GM23338 (cell line): Measurements from ENCODE around the gene PACRGL. TPM values are rescaled to one million over a fixed set of nuclear protein-coding genes. Genes with fewer than 3 reads are reported as not detected.

Experiments used
- ATAC-seq: fragments of 200-7000 bp; cut with Tn5 transposase; 3 replicates; pipeline ENCODE4 v1.9.1; 2020
- DNase-seq: peaks from one replicate; pipeline ENCODE4 v3.0.0-alpha.2; 2015; ENCODE audit warnings: low spot score
- H2AFZ ChIP-seq: fragments of 200-600 bp; sonication (generic); 2 replicates; pipeline ENCODE4 v1.8.0; 2016; ENCODE audit warnings: antibody characterized with exemption, mild to moderate bottlenecking, moderate library complexity
- H3F3A ChIP-seq: fragments of 200-600 bp; sonication (generic); replicated peaks from 2 replicates; pipeline ENCODE4 v1.8.0; 2017; ENCODE audit warnings: antibody characterized with exemption, mixed run types, low read depth
- H3K27ac ChIP-seq: fragments of 200-600 bp; sonication (generic); 2 replicates; pipeline ENCODE4 v1.6.1; 2016; ENCODE audit warnings: low read depth
- H3K27me3 ChIP-seq: fragments of 200-600 bp; sonication (generic); 2 replicates; pipeline ENCODE4 v1.8.0; 2016; ENCODE audit warnings: mild to moderate bottlenecking, mixed run types, moderate library complexity; ENCODE audit not compliant: insufficient read depth
- H3K36me3 ChIP-seq: fragments of 200-600 bp; sonication (generic); 2 replicates; pipeline ENCODE4 v1.8.0; 2016; ENCODE audit warnings: mild to moderate bottlenecking; ENCODE audit not compliant: insufficient read depth
- H3K4me1 ChIP-seq: fragments of 200-600 bp; sonication (generic); 2 replicates; pipeline ENCODE4 v1.8.0; 2016; ENCODE audit warnings: mild to moderate bottlenecking, moderate library complexity; ENCODE audit not compliant: insufficient read depth
- H3K4me2 ChIP-seq: fragments of 200-600 bp; sonication (generic); 2 replicates; pipeline ENCODE4 v1.7.1; 2017; ENCODE audit warnings: mixed run types
- H3K4me3 ChIP-seq: fragments of 200-600 bp; sonication (generic); 2 replicates; pipeline ENCODE4 v1.6.1; 2016; ENCODE audit warnings: mixed run types
- H3K79me2 ChIP-seq: fragments of 200-600 bp; sonication (generic); replicated peaks from 2 replicates; pipeline ENCODE4 v1.8.0; 2017; ENCODE audit warnings: mild to moderate bottlenecking; ENCODE audit not compliant: insufficient read depth
- H3K9me2 ChIP-seq: fragments of 200-600 bp; sonication (generic); 2 replicates; pipeline ENCODE4 v1.8.0; 2017; ENCODE audit not compliant: insufficient read depth
- H4K20me1 ChIP-seq: fragments of 200-600 bp; sonication (generic); replicated peaks from 2 replicates; pipeline ENCODE4 v1.8.0; 2017; ENCODE audit warnings: mild to moderate bottlenecking; ENCODE audit not compliant: insufficient read depth
- H3K27ac Mint-ChIP-seq: 2 replicates; pipeline ENCODE4 v1.8.0; 2020; ENCODE audit warnings: inconsistent platforms, mild to moderate bottlenecking, moderate library complexity, mixed read lengths
- H3K27me3 Mint-ChIP-seq: 3 replicates; pipeline ENCODE4 v1.8.0; 2022; ENCODE audit warnings: low read depth, mild to moderate bottlenecking, moderate library complexity, mixed read lengths, inconsistent platforms; ENCODE audit not compliant: insufficient read depth, poor library complexity
- H3K36me3 Mint-ChIP-seq: 3 replicates; pipeline ENCODE4 v1.8.0; 2021; ENCODE audit warnings: low read depth, mild to moderate bottlenecking, inconsistent platforms, moderate library complexity, mixed read lengths
- H3K4me1 Mint-ChIP-seq: 3 replicates; pipeline ENCODE4 v1.8.0; 2020; ENCODE audit warnings: mild to moderate bottlenecking, inconsistent platforms, mixed read lengths
- H3K4me3 Mint-ChIP-seq: 3 replicates; pipeline ENCODE4 v1.8.0; 2021; ENCODE audit warnings: moderate library complexity, mild to moderate bottlenecking, inconsistent platforms, mixed read lengths
- H3K9me3 Mint-ChIP-seq: 3 replicates; pipeline ENCODE4 v1.8.0; 2020; ENCODE audit warnings: moderate library complexity, mild to moderate bottlenecking, inconsistent platforms, mixed read lengths
- NANOG ChIP-seq: IDR thresholded peaks from 2 replicates; pipeline ENCODE4 v1.6.1; 2016; ENCODE audit warnings: antibody characterized with exemption, borderline replicate concordance
- POLR2AphosphoS5 ChIP-seq: IDR thresholded peaks from 2 replicates; pipeline ENCODE4 v1.6.1; 2016; ENCODE audit warnings: antibody characterized with exemption, low read depth
- ZNF331 ChIP-seq: fragments of 250-450 bp; sonication (Bioruptor Pico); IDR thresholded peaks from 2 replicates; pipeline ENCODE4 v1.5.0; 2020; ENCODE audit warnings: low read depth, mild to moderate bottlenecking, moderate library complexity
- ZNF462 ChIP-seq: fragments of 250-450 bp; sonication (Bioruptor Pico); IDR thresholded peaks from 2 replicates; pipeline ENCODE4 v1.5.0; 2020; ENCODE audit warnings: mild to moderate bottlenecking, moderate library complexity
- polyA plus RNA-seq: library from polyadenylated mRNA; unstranded; fragments of >200 nt; fragmentation: Nextera tagmentation; extraction: Ambion mirVana; gene quantifications from 2 replicates; pipeline ENCODE4 v1.2.1, GENCODE V29; 2016
- total RNA-seq: library from RNA; depleted of rRNA; stranded (reverse); fragments of >200 nt; shearing (Covaris generic); gene quantifications from 2 replicates; pipeline ENCODE4 v1.2.3, GENCODE V29; 2014
- TF ChIP-seq, protein P1 (sequence below): IDR thresholded peaks from one replicate; pipeline ENCODE4 v1.6.1; 2018; ENCODE audit warnings: antibody characterized with exemption; ENCODE audit not compliant: unreplicated experiment

The PACRGL gene
- total and polyA plus RNA-seq, 2 experiments from 2014 or later: 4.8 to 15.8 TPM

DNA sequence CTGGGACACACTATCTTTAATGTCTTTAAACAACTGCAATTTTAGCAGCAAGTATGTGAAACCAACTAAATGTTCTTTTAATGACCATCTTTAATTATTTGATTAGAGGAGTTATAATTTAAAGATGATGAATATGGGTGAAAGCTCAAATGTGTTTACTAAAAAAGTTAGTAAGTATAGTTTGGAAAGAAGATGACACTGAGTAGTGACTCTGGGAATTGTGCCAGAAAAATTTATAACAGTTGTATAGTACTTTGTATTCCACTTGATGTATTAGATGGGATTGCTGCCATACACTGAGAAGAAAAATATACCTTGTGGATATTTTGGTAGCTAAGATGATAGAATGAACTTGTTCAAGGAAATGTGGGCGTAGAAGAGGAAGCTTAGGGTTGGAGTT lies 19.5 kb upstream of the PACRGL start:
- Histone ChIP-seq H3K79me2 (no peaks in the 10 kb centered on the region), H3K4me3 (no peak overlapping the region), H3K4me1 (peaks cover 12% of the 10 kb centered on the region; the same call in 1 of the 2 replicates), H3K27me3 (no peaks in the 10 kb centered on the region), H3K36me3 (no peaks in the 10 kb centered on the region), H4K20me1 (no peaks in the 10 kb centered on the region), H3K27ac (no peak overlapping the region), H2AFZ (no peak overlapping the region), H3K9me2 (no peaks in the 10 kb centered on the region), H3K4me2 (no peak overlapping the region), H3F3A (no peaks in the 10 kb centered on the region)
- no peak for ATAC-seq
- TF ChIP-seq POLR2AphosphoS5 (no peak), NANOG (no peak), ZNF331 (no peak)
- DNase-seq: no peak
- H3K9me3 Mint-ChIP-seq: 0 out of 3 replicates have a peak, but pooled peaks cover 4% of the 10 kb centered on the region
- H3K4me3 Mint-ChIP-seq: no peak overlapping the region
- no peak overlapping the region for H3K27ac Mint-ChIP-seq
- H3K36me3 Mint-ChIP-seq: peaks cover 6% of the 10 kb centered on the region; the same call in 1 of the 3 replicates
- H3K27me3 Mint-ChIP-seq: no peaks in the 10 kb centered on the region
- H3K4me1 Mint-ChIP-seq: peaks cover 16% of the 10 kb centered on the region

GRCh38 chr4:20681271-20681670 lies 19.0 kb upstream of the PACRGL start:
- DNase-seq (no peak), ATAC-seq (no peak)
- no peaks in the 10 kb centered on the region for H3K36me3 ChIP-seq
- TF ChIP-seq ZNF331: no peak
- TF ChIP-seq, protein P1, sequence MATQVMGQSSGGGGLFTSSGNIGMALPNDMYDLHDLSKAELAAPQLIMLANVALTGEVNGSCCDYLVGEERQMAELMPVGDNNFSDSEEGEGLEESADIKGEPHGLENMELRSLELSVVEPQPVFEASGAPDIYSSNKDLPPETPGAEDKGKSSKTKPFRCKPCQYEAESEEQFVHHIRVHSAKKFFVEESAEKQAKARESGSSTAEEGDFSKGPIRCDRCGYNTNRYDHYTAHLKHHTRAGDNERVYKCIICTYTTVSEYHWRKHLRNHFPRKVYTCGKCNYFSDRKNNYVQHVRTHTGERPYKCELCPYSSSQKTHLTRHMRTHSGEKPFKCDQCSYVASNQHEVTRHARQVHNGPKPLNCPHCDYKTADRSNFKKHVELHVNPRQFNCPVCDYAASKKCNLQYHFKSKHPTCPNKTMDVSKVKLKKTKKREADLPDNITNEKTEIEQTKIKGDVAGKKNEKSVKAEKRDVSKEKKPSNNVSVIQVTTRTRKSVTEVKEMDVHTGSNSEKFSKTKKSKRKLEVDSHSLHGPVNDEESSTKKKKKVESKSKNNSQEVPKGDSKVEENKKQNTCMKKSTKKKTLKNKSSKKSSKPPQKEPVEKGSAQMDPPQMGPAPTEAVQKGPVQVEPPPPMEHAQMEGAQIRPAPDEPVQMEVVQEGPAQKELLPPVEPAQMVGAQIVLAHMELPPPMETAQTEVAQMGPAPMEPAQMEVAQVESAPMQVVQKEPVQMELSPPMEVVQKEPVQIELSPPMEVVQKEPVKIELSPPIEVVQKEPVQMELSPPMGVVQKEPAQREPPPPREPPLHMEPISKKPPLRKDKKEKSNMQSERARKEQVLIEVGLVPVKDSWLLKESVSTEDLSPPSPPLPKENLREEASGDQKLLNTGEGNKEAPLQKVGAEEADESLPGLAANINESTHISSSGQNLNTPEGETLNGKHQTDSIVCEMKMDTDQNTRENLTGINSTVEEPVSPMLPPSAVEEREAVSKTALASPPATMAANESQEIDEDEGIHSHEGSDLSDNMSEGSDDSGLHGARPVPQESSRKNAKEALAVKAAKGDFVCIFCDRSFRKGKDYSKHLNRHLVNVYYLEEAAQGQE: no peak
- Mint-ChIP-seq H3K4me3 (no peak overlapping the region), H3K27ac (no peak overlapping the region), H3K36me3 (peaks cover 6% of the 10 kb centered on the region; the same call in 1 of the 3 replicates), H3K9me3 (0 out of 3 replicates have a peak, but pooled peaks cover 4% of the 10 kb centered on the region), H3K27me3 (no peaks in the 10 kb centered on the region), H3K4me1 (peaks cover 16% of the 10 kb centered on the region)
- H3K4me3 ChIP-seq: no peak overlapping the region
- no peaks in the 10 kb centered on the region for H3F3A ChIP-seq
- no peak overlapping the region for H3K27ac ChIP-seq
- H3K27me3 ChIP-seq: no peaks in the 10 kb centered on the region
- no peaks in the 10 kb centered on the region for H3K79me2 ChIP-seq
- no peak overlapping the region for H3K4me2 ChIP-seq
- no peaks in the 10 kb centered on the region for H3K9me2 ChIP-seq
- H4K20me1 ChIP-seq: no peaks in the 10 kb centered on the region
- H2AFZ ChIP-seq: no peak overlapping the region
- H3K4me1 ChIP-seq: peaks cover 12% of the 10 kb centered on the region; the same call in 1 of the 2 replicates

- H3K4me2 ChIP-seq: no peak overlapping the region
- Mint-ChIP-seq H3K27ac (no peak overlapping the region), H3K4me1 (peaks cover 4% of the 10 kb centered on the region), H3K36me3 (peaks cover 1% of the 10 kb centered on the region; the same call in 1 of the 3 replicates), H3K27me3 (no peaks in the 10 kb centered on the region), H3K4me3 (no peak overlapping the region), H3K9me3 (0 out of 3 replicates have a peak, but pooled peaks cover 3% of the 10 kb centered on the region)
- H3K9me2 ChIP-seq: no peaks in the 10 kb centered on the region
- H3K36me3 ChIP-seq: no peaks in the 10 kb centered on the region
- H3K4me3 ChIP-seq: no peak overlapping the region
- H3K4me1 ChIP-seq: no peaks in the 10 kb centered on the region; the same call in 1 of the 2 replicates
- H4K20me1 ChIP-seq: no peaks in the 10 kb centered on the region
- ATAC-seq: no peak
- no peaks in the 10 kb centered on the region for H3F3A ChIP-seq
- H3K27ac ChIP-seq: no peak overlapping the region
- no peaks in the 10 kb centered on the region for H3K27me3 ChIP-seq
- no peaks in the 10 kb centered on the region for H3K79me2 ChIP-seq
- no peak for DNase-seq
- H2AFZ ChIP-seq: no peak overlapping the region; the same call in 1 of the 2 replicates
- TF ChIP-seq ZNF462: no peak
These were observed 17.4 kb upstream of the PACRGL start for GRCh38 chr4:20682853-20683252.
